Peyer's patch (tissue), 4 donors: ENCODE results near the gene SRSF8. TPM values are rescaled to one million over a fixed set of nuclear protein-coding genes. Genes with fewer than 3 reads are reported as not detected.

Experiments
- DNase-seq, 3 donors: peaks; one replicate each; pipeline ENCODE4 v3.0.0-alpha.2; 2017 to 2019
- H3K27ac ChIP-seq, 4 donors: fragments of 200-600 bp; sonication (generic); one replicate each; pipeline ENCODE4 v1.5.1; 2016 to 2019
- H3K27me3 ChIP-seq, 2 donors: fragments of 200-600 bp; sonication (generic); one replicate each; pipeline ENCODE4 v1.5.1; 2019
- H3K36me3 ChIP-seq, 3 donors: fragments of 200-600 bp; sonication (generic); one replicate each; pipeline ENCODE4 v1.5.1; 2016 to 2019
- H3K4me1 ChIP-seq, 4 donors: fragments of 200-600 bp; sonication (generic); one replicate each; pipeline ENCODE4 v1.5.1; 2016 to 2019
- H3K4me3 ChIP-seq, 4 donors: fragments of 200-600 bp; sonication (generic); 1 replicate in 3 of 4; 2 replicates in 1 of 4; pipeline ENCODE4 v1.5.1; 2016 to 2019; ENCODE audit warnings: mild to moderate bottlenecking in 1 of 4
- H3K9me3 ChIP-seq, 4 donors: fragments of 200-600 bp; sonication (generic); one replicate each; pipeline ENCODE4 v1.5.1; 2016 to 2019; ENCODE audit warnings: mild to moderate bottlenecking in 1 of 4
- POLR2A ChIP-seq, 2 donors: fragments of 450-650 bp; IDR thresholded peaks; one replicate each; pipeline ENCODE4 v1.5.1; 2017; ENCODE audit warnings: antibody characterized with exemption in 2 of 2, mild to moderate bottlenecking in 2 of 2, moderate library complexity in 2 of 2
- total RNA-seq, 4 donors: library from RNA; depleted of rRNA; stranded (reverse); fragments of >200 nt; gene quantifications; one replicate each; pipeline ENCODE4 v1.1.0, GENCODE V29; 2016
- TF ChIP-seq, protein P1 (sequence below), 6 experiments: fragments of 450-650 bp in 4 of 6; fragments of 200-600 bp in 2 of 6; sonication (generic) in 1 of 6; IDR thresholded peaks; one replicate each; pipeline ENCODE4 v1.5.1; 2017 to 2019; ENCODE audit warnings: antibody characterized with exemption in 6 of 6, mild to moderate bottlenecking in 3 of 6, moderate library complexity in 1 of 6

SRSF8 gene
- total RNA-seq, 4 donors from 2014 or later = 19.0 to 41.0 (median 27.4) TPM

DNA sequence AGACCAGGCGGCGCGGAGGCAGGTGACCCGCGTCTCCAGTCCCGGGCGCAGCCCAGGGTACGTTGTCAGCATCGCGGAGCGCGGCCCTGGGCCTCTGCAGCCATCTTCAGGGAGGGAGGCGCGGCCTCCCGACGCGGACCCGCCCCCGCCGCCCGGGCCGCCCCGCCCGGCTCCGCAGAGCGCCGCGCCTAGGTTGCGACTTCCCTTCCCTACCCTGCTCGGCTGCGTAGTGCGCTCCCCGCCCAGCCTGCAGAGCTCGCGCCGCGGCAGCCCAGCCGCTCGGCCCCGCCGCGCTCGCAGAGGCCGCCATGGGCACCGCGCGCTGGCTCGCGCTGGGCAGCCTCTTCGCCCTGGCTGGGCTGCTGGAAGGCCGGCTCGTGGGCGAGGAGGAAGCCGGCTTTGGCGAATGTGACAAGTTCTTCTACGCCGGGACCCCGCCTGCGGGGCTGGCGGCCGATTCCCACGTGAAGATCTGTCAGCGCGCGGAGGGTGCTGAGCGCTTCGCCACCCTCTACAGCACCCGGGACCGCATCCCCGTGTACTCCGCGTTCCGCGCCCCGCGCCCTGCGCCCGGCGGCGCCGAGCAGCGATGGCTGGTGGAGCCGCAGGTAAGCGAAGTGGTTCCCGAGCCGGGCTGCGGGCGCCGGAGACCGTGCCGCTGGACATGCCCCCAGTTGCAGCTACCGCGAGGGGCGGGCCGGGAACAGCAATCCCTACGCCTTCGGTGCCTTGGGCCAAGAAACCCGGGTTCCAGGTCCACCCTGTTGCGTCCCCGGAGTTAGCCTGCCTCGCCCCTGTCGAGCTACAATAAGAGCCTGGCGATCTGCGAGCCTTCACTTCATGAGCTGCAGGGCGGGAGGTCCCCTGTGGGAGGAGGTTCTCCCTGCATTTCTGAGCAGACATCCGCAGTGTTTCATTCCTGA, 23.2 kb downstream of the SRSF8 start, which contains the start of gene ENDOD1:
ENDOD1 (plus strand) TSS at position 227 of the 923 bp plus-strand sequence; CDS start at position 309, 82 bp downstream.
- Histone ChIP-seq H3K27ac (peak within 1 kb of the TSS; percentile 90 to 97 (median 92)), H3K4me1 (peaks cover 0 to 29% (median 14%) of the 10 kb centered on the region in 4 donors)
- TF ChIP-seq, protein P1, sequence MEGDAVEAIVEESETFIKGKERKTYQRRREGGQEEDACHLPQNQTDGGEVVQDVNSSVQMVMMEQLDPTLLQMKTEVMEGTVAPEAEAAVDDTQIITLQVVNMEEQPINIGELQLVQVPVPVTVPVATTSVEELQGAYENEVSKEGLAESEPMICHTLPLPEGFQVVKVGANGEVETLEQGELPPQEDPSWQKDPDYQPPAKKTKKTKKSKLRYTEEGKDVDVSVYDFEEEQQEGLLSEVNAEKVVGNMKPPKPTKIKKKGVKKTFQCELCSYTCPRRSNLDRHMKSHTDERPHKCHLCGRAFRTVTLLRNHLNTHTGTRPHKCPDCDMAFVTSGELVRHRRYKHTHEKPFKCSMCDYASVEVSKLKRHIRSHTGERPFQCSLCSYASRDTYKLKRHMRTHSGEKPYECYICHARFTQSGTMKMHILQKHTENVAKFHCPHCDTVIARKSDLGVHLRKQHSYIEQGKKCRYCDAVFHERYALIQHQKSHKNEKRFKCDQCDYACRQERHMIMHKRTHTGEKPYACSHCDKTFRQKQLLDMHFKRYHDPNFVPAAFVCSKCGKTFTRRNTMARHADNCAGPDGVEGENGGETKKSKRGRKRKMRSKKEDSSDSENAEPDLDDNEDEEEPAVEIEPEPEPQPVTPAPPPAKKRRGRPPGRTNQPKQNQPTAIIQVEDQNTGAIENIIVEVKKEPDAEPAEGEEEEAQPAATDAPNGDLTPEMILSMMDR (IDR thresholded peaks at IDR 0.05) = peak in 2 of 6 experiments; percentile 18 to 26
- peak; percentile 63 to 94 for TF ChIP-seq POLR2A (IDR thresholded peaks at IDR 0.05)

DNA sequence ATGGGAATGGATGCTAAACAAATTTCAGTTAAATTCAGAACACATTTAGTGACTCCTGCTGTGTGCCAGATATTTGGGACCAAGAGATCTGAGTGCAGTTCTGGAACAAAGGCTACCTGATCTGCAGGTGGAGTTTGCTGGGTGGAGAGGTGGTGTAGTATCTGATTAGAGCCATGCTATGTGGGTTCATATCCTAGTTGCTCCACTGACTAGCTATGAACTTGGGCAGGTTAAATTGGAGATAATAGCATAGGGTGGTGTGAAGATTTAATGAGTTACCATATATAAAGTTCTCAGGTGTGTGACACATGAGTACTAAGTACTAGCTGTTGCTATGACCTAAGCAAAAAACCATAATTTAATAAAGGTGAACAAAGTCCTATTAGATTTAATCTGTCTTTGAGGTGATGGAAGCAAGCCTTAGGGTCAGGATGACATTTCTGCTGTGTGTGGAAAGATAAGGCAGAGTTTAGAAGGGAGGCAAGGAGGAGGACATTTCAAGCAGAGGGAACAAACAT, 25.0 kb downstream of the SRSF8 start:
- peak overlapping the region in 1 of 4 donors; percentile 94 for H3K4me3 ChIP-seq
- TF ChIP-seq, protein P1 (IDR thresholded peaks at IDR 0.05) = no peak
- peak; percentile 16 to 78 for TF ChIP-seq POLR2A (IDR thresholded peaks at IDR 0.05)
- H3K4me1 ChIP-seq = peaks cover 0 to 29% (median 17%) of the 10 kb centered on the region in 4 donors
- peak overlapping the region in 2 of 4 donors; percentile 60 to 88 for H3K27ac ChIP-seq
- H3K36me3 ChIP-seq = no peaks in the 10 kb centered on the region
- DNase-seq = no peak
- H3K9me3 ChIP-seq = no peaks in the 10 kb centered on the region
- H3K27me3 ChIP-seq = no peaks in the 10 kb centered on the region

More for the DNA sequence above, 23.2 kb downstream of the SRSF8 start, which contains the start of gene ENDOD1:
- no peaks in the 10 kb centered on the region for H3K36me3 ChIP-seq
- H3K4me3 ChIP-seq = peak within 1 kb of the TSS; percentile 65 to 94 (median 81)
- DNase-seq = peak; percentile 83 to 94 (median 93)
- no peaks in the 10 kb centered on the region for H3K27me3 ChIP-seq
- no peaks in the 10 kb centered on the region for H3K9me3 ChIP-seq

DNA sequence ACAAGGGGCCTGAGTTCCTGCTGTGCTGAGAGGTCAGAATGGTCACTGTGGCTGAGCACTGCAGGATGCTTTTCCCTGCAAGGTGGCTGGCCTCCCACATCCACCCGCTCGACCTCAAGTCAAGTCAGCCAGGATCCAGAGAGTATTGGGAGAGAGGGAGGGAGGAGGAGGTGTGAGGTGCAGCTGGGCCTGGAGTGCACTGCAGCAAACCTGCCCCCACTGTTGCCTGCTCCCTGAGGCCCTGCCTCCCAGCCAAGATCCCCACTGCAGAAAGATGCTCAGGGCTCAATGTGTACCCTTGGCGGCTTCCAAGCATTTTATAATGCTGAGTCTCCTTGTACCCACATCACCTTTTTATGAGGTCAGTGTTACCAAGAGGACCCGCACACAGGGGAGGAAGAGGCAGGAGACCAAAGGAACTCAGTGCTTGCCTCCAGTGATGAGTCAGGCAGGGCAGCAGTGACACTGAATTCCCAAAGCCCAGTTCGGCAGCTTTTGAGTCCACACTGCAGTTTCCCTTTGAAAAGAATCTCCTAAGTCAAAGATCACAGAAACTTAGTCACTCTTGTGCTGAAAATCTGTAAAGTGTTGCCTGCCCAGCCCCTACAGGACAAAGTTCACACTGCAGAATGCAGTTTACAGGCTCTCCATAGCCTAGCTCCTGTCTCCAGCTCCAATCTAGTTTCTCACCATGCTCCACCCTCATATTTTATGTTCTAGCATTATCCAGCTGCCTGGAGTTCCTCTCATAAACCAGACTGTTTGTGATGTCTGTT, 26.0 kb downstream of the SRSF8 start:
- Histone ChIP-seq H3K4me1 (peaks cover 0 to 29% (median 17%) of the 10 kb centered on the region in 4 donors), H3K27ac (peak overlapping the region in 3 of 4 donors; percentile 33 to 88 (median 60)), H3K36me3 (no peaks in the 10 kb centered on the region), H3K27me3 (no peaks in the 10 kb centered on the region), H3K9me3 (no peaks in the 10 kb centered on the region), H3K4me3 (no peak overlapping the region)
- TF ChIP-seq, protein P1 (IDR thresholded peaks at IDR 0.05) = peak; percentile 36 to 65 (median 56)
- TF ChIP-seq POLR2A (IDR thresholded peaks at IDR 0.05) = no peak
- peak in 2 of 3 donors; percentile 59 to 79 for DNase-seq

DNA sequence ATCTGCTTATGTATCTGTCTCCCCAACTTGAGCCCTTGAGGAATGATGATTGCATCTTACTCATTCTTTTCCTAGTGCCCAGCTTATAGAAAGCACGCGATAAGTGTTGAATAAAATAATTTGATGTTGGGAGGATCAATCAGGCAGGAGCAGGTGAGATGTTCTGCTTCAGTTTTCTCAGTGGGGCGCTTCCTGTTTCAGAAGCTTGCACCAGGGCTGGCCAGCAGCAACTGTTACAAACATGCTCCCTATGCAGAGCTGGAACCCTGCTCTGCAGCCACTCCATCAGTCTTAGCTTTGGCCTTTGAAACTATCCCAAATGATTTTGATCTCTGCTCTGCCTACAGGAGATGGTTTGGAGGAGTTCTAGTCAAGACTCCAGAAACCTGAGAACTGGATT, 26.8 kb downstream of the SRSF8 start:
- Histone ChIP-seq H3K9me3 (no peaks in the 10 kb centered on the region), H3K4me1 (peaks cover 0 to 29% (median 17%) of the 10 kb centered on the region in 4 donors), H3K27ac (peak overlapping the region in 3 of 4 donors; percentile 33 to 88 (median 60)), H3K27me3 (no peaks in the 10 kb centered on the region), H3K36me3 (no peaks in the 10 kb centered on the region), H3K4me3 (no peak overlapping the region)
- TF ChIP-seq, protein P1 (IDR thresholded peaks at IDR 0.05) = no peak
- no peak for TF ChIP-seq POLR2A (IDR thresholded peaks at IDR 0.05)
- peak in 1 of 3 donors; percentile 50 for DNase-seq
